Sciatic nerve (tissue), 2 donors: ENCODE measurements around the gene PTPRT. TPM values are rescaled to one million over a fixed set of nuclear protein-coding genes. Genes with fewer than 3 reads are reported as not detected.
A peak's percentile ranks its signal among the peaks of the same experiment; 100 is the strongest.

Experiments
- ATAC-seq: fragments of 200-7000 bp; cut with Tn5 transposase; one replicate; pipeline ENCODE4 v1.9.1; 2020; ENCODE audit warnings: mild to moderate bottlenecking, moderate library complexity
- DNase-seq: peaks from one replicate; pipeline ENCODE4 v3.0.0-alpha.2; 2020; ENCODE audit warnings: low spot score
- intact Hi-C: fragments of 100-400 bp; cut with DNase I; formaldehyde crosslinking; loops from one replicate; pipeline ENCODE4 v1.14.2; 2022
- total RNA-seq: library from RNA; stranded (reverse); fragmentation: NEBNext Ultra II Directional; extraction: Animal tissue kit (Norgen Biotek cat#: 25700); gene quantifications from one replicate; pipeline ENCODE4 v1.2.1, GENCODE V29; 2021
- donor health status: DM: no; HTN: no; CAD: no.
- donor health status: DM: no; HTN: no; CAD: no.

PTPRT gene
- 0.45 TPM for total RNA-seq

- intact Hi-C loops: loop anchor here (10.0 kb wide), 1 partner anchor 1455 kb away; no protein-coding TSS in a partner anchor
- ATAC-seq: no peak
- DNase-seq: no peak
These were observed at the start of gene PTPRT for GRCh38 chr20:43189554-43190331. PTPRT (minus strand) TSS chr20:43189906; CDS start chr20:43189733, 173 bp downstream.

- no peak for ATAC-seq
- intact Hi-C loops: no loop called here
These were observed 49.1 kb upstream of the PTPRT start for GRCh38 chr20:43238833-43239232.

GRCh38 chr20:43238266-43238665 is 48.6 kb upstream of the PTPRT start:
- no peak for ATAC-seq
- intact Hi-C loops: no loop called here
- DNase-seq: no peak

More at GRCh38 chr20:43238833-43239232, 49.1 kb upstream of the PTPRT start:
- DNase-seq: no peak

GRCh38 chr20:43237651-43238168 is 48.0 kb upstream of the PTPRT start:
- no peak for ATAC-seq
- intact Hi-C loops: no loop called here

GRCh38 chr20:43235998-43236397 is 46.3 kb upstream of the PTPRT start:
- intact Hi-C loops: no loop called here
- ATAC-seq: no peak
- no peak for DNase-seq

More at GRCh38 chr20:43237651-43238168, 48.0 kb upstream of the PTPRT start:
- no peak for DNase-seq

GRCh38 chr20:43231829-43232228 is 42.1 kb upstream of the PTPRT start:
- ATAC-seq: no peak
- no peak for DNase-seq
- intact Hi-C loops: no loop called here

GRCh38 chr20:43229696-43230095 is 40.0 kb upstream of the PTPRT start:
- intact Hi-C loops: no loop called here
- ATAC-seq (no peak), DNase-seq (no peak)

GRCh38 chr20:43220612-43221011 is 30.9 kb upstream of the PTPRT start:
- no peak for DNase-seq
- ATAC-seq: no peak
- intact Hi-C loops: no loop called here

- no peak for ATAC-seq
- intact Hi-C loops: no loop called here
These were observed 21.2 kb upstream of the PTPRT start for GRCh38 chr20:43210901-43211300.

GRCh38 chr20:43209831-43210230 is 20.1 kb upstream of the PTPRT start:
- DNase-seq: no peak
- intact Hi-C loops: no loop called here

More at GRCh38 chr20:43210901-43211300, 21.2 kb upstream of the PTPRT start:
- DNase-seq: no peak

GRCh38 chr20:43205699-43206098 is 16.0 kb upstream of the PTPRT start:
- ATAC-seq (no peak), DNase-seq (no peak)
- intact Hi-C loops: no loop called here

More at GRCh38 chr20:43209831-43210230, 20.1 kb upstream of the PTPRT start:
- ATAC-seq: no peak

- no peak for ATAC-seq
These were observed 12.4 kb upstream of the PTPRT start for GRCh38 chr20:43202100-43202499.

GRCh38 chr20:43198607-43199006 is 8.9 kb upstream of the PTPRT start:
- ATAC-seq (no peak), DNase-seq (no peak)
- intact Hi-C loops: no loop called here

More at GRCh38 chr20:43202100-43202499, 12.4 kb upstream of the PTPRT start:
- intact Hi-C loops: no loop called here
- DNase-seq: no peak

- no peak for DNase-seq
- no peak for ATAC-seq
- intact Hi-C loops: no loop called here
These were observed 6.5 kb upstream of the PTPRT start for GRCh38 chr20:43196243-43196642.

- no peak for DNase-seq
- no peak for ATAC-seq
- intact Hi-C loops: no loop called here
These were observed 4.4 kb upstream of the PTPRT start for GRCh38 chr20:43194137-43194536.

- DNase-seq (no peak), ATAC-seq (no peak)
- intact Hi-C loops: no loop called here
These were observed 3.7 kb upstream of the PTPRT start for GRCh38 chr20:43193443-43193842.

GRCh38 chr20:43191946-43192863 is 2.5 kb upstream of the PTPRT start:
- intact Hi-C loops: no loop called here
- DNase-seq (no peak), ATAC-seq (peak; percentile 55)

GRCh38 chr20:43191143-43191542 is 1.4 kb upstream of the PTPRT start:
- ATAC-seq: no peak
- intact Hi-C loops: no loop called here
- no peak for DNase-seq

GRCh38 chr20:43190332-43190953 is 737 bp upstream of the PTPRT start:
- intact Hi-C loops: no loop called here
- no peak for ATAC-seq

More at GRCh38 chr20:43190332-43190953, 737 bp upstream of the PTPRT start:
- DNase-seq: no peak
